Measurements from ENCODE around the gene TPRKB.
"Not testable (repeated sequence)": the region's sequence is repeated elsewhere in the genome, so short reads cannot be mapped to it uniquely, and the experiment has no call there.

The TPRKB gene

DNA sequence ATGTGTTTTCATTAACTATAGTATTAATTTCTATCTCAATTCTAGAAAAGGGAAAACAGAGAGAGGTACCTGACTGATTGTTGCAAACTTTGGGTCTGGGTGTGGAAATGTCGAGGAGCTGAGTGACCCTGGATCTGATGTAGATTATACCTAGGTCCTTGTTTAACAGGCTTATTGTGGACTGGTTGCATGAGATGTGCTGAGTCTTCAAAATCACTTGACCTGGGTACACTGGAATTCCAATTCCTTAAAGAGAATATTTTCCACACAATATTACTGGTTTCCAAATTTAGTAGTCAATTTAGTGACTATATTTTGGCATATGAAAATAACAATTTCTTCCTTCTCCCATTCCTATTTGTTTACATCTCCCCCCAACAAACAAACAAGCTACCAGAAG is 29.2 kb upstream of the TPRKB start:
- no peaks in the 10 kb centered on the region for H3K9me3 ChIP-seq (ENCODE audit: insufficient read depth, low read depth, low read length)
- H3K4me3 ChIP-seq (ENCODE audit: low read length), result no peak overlapping the region
- H3K36me3 ChIP-seq (ENCODE audit: insufficient read depth, low read depth, low read length), result peaks cover 83% of the 10 kb centered on the region
- no peaks in the 10 kb centered on the region for H3K4me1 ChIP-seq (ENCODE audit: insufficient read depth, low read length)
- no peak overlapping the region for H3K27ac ChIP-seq (ENCODE audit: low read length)
- H3K27me3 ChIP-seq (ENCODE audit: insufficient read depth, low read length), result no peaks in the 10 kb centered on the region
- no peak overlapping the region for H3K9ac ChIP-seq (ENCODE audit: low read depth, low read length)

DNA sequence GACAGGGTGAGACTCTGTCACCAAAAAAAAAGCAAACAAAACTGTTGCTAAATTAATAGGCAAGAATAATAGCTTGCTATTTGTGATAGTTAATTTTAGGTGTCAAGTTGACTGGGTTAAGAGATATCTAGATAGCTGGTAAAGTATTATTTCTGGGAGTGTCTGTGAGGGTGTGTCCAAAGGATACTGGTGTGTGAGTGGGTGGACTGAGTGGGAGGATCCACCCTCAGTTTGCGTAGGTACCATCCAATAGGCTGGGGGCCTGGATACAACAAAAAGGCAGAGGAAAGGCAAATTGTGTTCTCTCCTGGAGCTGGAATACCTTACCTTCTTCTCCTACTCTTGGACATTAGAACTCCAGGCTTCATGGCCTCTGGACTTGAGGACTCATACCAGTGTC is 27.8 kb upstream of the TPRKB start:
- no peaks in the 10 kb centered on the region for H3K27me3 ChIP-seq (ENCODE audit: insufficient read depth, low read length)
- H3K27ac ChIP-seq (ENCODE audit: low read length), result no peak overlapping the region
- no peak overlapping the region for H3K4me3 ChIP-seq (ENCODE audit: low read length)
- H3K36me3 ChIP-seq (ENCODE audit: insufficient read depth, low read depth, low read length), result peaks cover 88% of the 10 kb centered on the region
- H3K4me1 ChIP-seq (ENCODE audit: insufficient read depth, low read length), result no peaks in the 10 kb centered on the region
- H3K9me3 ChIP-seq (ENCODE audit: insufficient read depth, low read depth, low read length), result no peaks in the 10 kb centered on the region
- H3K9ac ChIP-seq (ENCODE audit: low read depth, low read length), result no peak overlapping the region

DNA sequence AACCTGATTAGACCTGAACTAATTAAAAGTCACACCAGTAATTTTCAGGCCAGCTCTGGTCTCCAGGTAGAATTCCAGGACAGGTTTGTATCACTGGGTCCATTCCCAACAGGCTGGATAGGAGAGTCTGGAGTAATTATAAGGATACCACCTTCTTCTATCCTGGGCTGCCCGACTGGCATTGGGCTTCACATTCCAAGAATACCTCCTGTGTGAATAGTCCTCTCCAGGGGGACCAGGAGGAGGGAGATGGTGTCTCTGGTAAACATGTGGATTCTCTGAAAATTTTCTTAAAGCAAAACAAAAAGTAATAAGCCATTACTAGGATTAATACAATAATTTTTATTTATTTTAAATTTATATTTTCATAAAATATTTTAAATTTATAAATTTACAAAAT is 25.4 kb upstream of the TPRKB start:
- H3K36me3 ChIP-seq (ENCODE audit: insufficient read depth, low read depth, low read length), result peaks cover 80% of the 10 kb centered on the region
- no peak overlapping the region for H3K27ac ChIP-seq (ENCODE audit: low read length)
- H3K9ac ChIP-seq (ENCODE audit: low read depth, low read length), result no peak overlapping the region
- H3K4me1 ChIP-seq (ENCODE audit: insufficient read depth, low read length), result no peaks in the 10 kb centered on the region
- H3K27me3 ChIP-seq (ENCODE audit: insufficient read depth, low read length), result no peaks in the 10 kb centered on the region
- no peak overlapping the region for H3K4me3 ChIP-seq (ENCODE audit: low read length)
- no peaks in the 10 kb centered on the region for H3K9me3 ChIP-seq (ENCODE audit: insufficient read depth, low read depth, low read length)

DNA sequence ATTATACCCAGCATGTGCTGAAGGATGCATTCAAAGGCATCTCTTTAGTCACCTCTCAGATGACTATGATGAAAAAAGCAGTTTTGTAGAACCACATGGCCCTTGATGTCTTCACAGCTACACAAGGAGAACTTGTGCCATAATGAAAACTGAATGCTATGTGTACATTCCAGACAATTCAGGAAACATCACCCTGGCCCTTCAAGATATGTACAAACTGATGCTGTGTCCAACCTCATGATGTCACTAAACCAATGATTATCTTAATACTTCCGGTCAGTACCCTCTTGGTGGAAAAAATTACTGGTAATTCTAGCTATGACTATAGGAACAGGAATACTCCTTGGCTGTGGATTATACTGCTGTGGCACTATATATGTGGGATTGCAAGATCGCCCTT is 22.8 kb upstream of the TPRKB start:
- peaks cover 8% of the 10 kb centered on the region for H3K9me3 ChIP-seq (ENCODE audit: insufficient read depth, low read depth, low read length)
- no peak overlapping the region for H3K27ac ChIP-seq (ENCODE audit: low read length)
- H3K36me3 ChIP-seq (ENCODE audit: insufficient read depth, low read depth, low read length), result peaks cover 72% of the 10 kb centered on the region
- no peaks in the 10 kb centered on the region for H3K27me3 ChIP-seq (ENCODE audit: insufficient read depth, low read length)
- H3K4me3 ChIP-seq (ENCODE audit: low read length), result no peak overlapping the region
- no peak overlapping the region for H3K9ac ChIP-seq (ENCODE audit: low read depth, low read length)
- H3K4me1 ChIP-seq (ENCODE audit: insufficient read depth, low read length), result no peaks in the 10 kb centered on the region

DNA sequence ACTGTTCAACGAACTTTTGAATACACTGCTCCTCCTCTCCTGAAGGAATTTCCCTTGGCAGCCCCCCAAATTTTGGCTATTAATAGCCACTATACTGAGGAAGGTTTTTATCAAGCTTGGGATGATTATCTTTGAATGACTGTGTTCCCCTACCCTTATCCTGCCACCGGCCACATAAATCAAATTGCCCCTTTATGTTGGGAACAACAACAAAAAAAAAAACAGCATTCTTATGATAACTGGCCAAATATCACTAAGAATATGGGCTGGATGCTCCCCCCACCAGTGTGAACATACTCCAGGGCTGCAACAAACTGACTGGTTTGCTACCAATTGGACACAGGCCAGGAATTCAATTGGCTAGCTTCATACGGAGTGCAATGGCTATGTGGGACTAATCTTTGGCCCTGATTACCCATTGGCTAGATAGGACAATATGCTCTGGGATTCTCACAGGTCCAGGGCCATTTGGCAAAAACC is 22.2 kb upstream of the TPRKB start:
- H3K36me3 ChIP-seq (ENCODE audit: insufficient read depth, low read depth, low read length), result peaks cover 67% of the 10 kb centered on the region
- no peaks in the 10 kb centered on the region for H3K4me1 ChIP-seq (ENCODE audit: insufficient read depth, low read length)
- no peak overlapping the region for H3K27ac ChIP-seq (ENCODE audit: low read length)
- no peak overlapping the region for H3K4me3 ChIP-seq (ENCODE audit: low read length)
- H3K27me3 ChIP-seq (ENCODE audit: insufficient read depth, low read length), result no peaks in the 10 kb centered on the region
- H3K9ac ChIP-seq (ENCODE audit: low read depth, low read length), result no peak overlapping the region
- H3K9me3 ChIP-seq (ENCODE audit: insufficient read depth, low read depth, low read length), result peaks cover 8% of the 10 kb centered on the region

DNA sequence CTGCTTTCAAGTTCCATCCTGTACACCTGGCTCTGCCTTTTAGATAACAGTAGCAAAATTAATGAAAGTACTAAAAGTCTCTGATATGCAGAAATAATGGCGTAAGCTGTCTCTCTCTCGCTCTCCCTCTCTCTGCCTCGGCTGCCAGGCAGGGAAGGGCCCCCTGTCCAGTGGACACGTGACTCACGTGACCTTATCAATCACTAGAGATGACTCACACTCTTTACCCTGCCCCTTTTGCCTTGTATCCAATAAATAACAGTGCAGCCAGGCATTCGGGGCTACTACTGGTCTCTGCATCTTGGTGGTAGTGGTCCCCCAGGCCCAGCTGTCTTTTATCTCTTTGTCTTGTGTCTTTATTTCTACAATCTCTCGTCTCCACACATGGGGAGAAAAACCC is 17.2 kb upstream of the TPRKB start:
- H3K27ac ChIP-seq (ENCODE audit: low read length); H3K4me3 ChIP-seq (ENCODE audit: low read length); H3K4me1 ChIP-seq (ENCODE audit: insufficient read depth, low read length); H3K9ac ChIP-seq (ENCODE audit: low read depth, low read length); H3K9me3 ChIP-seq (ENCODE audit: insufficient read depth, low read depth, low read length); H3K27me3 ChIP-seq (ENCODE audit: insufficient read depth, low read length): not testable (repeated sequence)
- H3K36me3 ChIP-seq (ENCODE audit: insufficient read depth, low read depth, low read length), result peaks cover 25% of the 10 kb centered on the region

DNA sequence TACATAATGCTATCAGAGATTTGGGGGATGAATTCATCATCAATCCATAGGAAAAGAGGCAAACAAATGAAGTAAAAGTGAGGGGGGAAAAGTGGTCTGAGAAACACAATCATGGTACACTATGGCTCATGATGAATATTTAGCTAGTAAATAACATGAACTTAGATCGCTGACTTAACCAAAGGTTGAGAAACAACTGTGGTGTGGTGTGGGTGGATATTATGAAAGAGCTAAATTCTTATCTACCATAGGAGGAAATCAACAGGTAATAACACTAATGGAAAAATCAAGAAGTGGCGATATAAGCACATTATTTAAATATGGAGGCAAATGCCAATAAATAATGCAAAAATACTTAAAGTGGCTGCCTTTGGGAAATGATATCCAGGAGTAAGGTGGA is 12.2 kb upstream of the TPRKB start:
- Histone ChIP-seq H3K9me3 (ENCODE audit: insufficient read depth, low read depth, low read length) (no peaks in the 10 kb centered on the region; the same call in 1 of the 2 replicates), H3K27ac (ENCODE audit: low read length) (no peak overlapping the region), H3K4me1 (ENCODE audit: insufficient read depth, low read length) (peaks cover 5% of the 10 kb centered on the region; the same call in 1 of the 2 replicates), H3K27me3 (ENCODE audit: insufficient read depth, low read length) (no peaks in the 10 kb centered on the region), H3K36me3 (ENCODE audit: insufficient read depth, low read depth, low read length) (no peaks in the 10 kb centered on the region; the same call in 1 of the 2 replicates), H3K9ac (ENCODE audit: low read depth, low read length) (no peak overlapping the region), H3K4me3 (ENCODE audit: low read length) (no peak overlapping the region)

DNA sequence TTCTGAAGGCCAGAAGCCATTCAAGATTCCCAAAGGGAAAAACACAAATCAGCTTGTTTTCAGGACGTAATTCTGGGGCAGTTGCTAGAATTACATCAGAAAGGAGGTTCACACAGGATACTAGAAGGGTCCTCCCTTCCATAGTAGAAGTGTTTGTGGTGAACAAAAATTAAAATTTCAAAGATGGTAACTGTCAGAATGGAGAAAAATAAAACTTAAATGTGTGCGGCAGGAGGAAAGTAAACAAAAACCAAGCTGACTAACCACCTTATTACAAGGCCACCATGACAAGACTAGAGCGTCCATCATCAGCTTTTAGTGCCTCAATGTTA is 9.7 kb upstream of the TPRKB start:
- no peaks in the 10 kb centered on the region for H3K9me3 ChIP-seq (ENCODE audit: insufficient read depth, low read depth, low read length)
- peaks cover 11% of the 10 kb centered on the region for H3K27me3 ChIP-seq (ENCODE audit: insufficient read depth, low read length)
- H3K27ac ChIP-seq (ENCODE audit: low read length), result no peak overlapping the region

DNA sequence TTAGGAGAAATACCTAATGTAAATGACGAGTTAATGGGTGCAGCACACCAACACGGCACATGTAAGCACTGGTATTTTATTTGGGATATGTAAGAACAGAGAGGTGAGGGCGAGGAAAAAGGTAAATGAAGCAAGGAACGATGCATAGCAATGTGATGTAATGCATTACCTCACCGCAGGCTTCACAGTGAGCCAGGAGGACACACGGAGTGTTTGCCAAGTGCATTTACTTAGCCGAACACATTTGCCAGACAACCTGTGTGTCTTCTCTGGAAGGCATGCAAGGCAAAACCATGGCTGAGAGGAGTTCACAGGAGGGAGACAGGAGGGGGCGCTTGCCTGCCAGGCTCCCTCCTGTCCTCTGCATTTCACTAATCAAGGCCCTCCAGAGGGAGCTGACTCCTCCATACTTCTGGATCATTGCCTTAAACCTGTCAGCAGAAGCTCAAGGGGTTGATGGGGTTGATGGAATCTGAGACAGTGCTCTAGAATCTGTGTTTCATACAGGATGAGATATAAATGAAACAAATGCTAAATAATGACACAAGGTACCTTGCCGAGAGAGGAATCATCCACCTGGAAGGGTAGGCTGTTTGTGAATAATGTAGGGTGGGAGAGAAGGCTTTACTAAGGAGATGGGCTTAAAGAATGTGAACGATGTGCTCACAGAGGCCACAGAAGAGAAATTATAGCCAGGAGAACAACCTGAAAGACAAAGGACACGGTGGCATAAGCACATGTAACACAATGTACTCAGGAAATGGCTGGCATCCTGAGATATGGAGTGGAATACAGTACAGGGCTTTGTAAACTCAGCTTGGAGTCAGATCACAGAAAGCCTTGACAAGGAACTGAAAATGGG is 9.1 kb upstream of the TPRKB start:
- H3K36me3 ChIP-seq (ENCODE audit: insufficient read depth, low read depth, low read length), result no peaks in the 10 kb centered on the region
- H3K27me3 ChIP-seq (ENCODE audit: insufficient read depth, low read length), result peaks cover 17% of the 10 kb centered on the region
- no peak overlapping the region for H3K9ac ChIP-seq (ENCODE audit: low read depth, low read length)
- H3K4me1 ChIP-seq (ENCODE audit: insufficient read depth, low read length), result peaks cover 5% of the 10 kb centered on the region; the same call in 1 of the 2 replicates
- no peak overlapping the region for H3K27ac ChIP-seq (ENCODE audit: low read length)
- H3K9me3 ChIP-seq (ENCODE audit: insufficient read depth, low read depth, low read length), result no peaks in the 10 kb centered on the region
- no peak overlapping the region for H3K4me3 ChIP-seq (ENCODE audit: low read length)

More for the DNA sequence above, 9.7 kb upstream of the TPRKB start:
- no peaks in the 10 kb centered on the region for H3K36me3 ChIP-seq (ENCODE audit: insufficient read depth, low read depth, low read length)
- no peak overlapping the region for H3K9ac ChIP-seq (ENCODE audit: low read depth, low read length)
- no peak overlapping the region for H3K4me3 ChIP-seq (ENCODE audit: low read length)
- H3K4me1 ChIP-seq (ENCODE audit: insufficient read depth, low read length), result peaks cover 5% of the 10 kb centered on the region; the same call in 1 of the 2 replicates

DNA sequence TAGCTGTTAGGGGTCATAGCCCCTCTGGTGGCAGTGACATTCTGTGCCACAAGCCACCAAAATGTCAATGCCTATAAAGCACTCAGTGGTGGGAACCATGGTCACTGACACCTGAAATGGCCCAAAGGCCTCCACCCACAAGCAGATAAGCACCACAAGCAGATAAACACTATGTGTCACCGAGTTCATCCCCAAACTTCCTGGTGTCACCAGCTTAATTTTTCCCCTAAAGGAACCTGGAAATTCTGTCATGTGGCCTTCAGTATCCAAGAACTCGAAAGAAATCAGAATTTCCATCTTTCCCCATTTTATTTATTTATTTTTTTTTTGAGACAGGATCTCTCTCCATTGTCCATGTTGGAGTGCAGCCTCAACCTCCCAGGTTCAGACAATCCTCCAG is 3.6 kb upstream of the TPRKB start:
- no peak overlapping the region for H3K4me3 ChIP-seq (ENCODE audit: low read length)
- H3K27me3 ChIP-seq (ENCODE audit: insufficient read depth, low read length), result peaks cover 48% of the 10 kb centered on the region
- peaks cover 7% of the 10 kb centered on the region; the same call in 1 of the 2 replicates for H3K9me3 ChIP-seq (ENCODE audit: insufficient read depth, low read depth, low read length)
- no peaks in the 10 kb centered on the region for H3K4me1 ChIP-seq (ENCODE audit: insufficient read depth, low read length)
- no peak overlapping the region for H3K27ac ChIP-seq (ENCODE audit: low read length)
- no peak overlapping the region for H3K9ac ChIP-seq (ENCODE audit: low read depth, low read length)
- no peaks in the 10 kb centered on the region for H3K36me3 ChIP-seq (ENCODE audit: insufficient read depth, low read depth, low read length)

DNA sequence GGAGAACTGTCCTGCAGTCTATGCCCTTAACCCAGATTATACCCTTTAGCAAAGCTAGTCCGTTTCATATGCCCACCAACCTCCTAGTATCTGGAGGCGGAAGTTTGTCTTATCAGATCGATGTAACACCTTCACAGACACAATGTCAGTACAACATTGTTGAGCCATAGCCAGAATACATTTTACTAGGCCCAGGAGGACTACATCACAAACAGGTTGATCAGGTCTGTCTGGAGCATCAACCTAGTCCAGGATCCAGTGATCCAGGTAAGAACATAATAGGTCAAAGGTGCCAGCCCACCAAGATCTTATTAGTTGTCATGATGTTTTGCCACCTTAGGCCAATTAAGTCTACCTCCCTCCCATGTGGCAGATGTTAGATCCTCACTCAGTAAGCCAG is 2.0 kb upstream of the TPRKB start:
- Histone ChIP-seq H3K27ac (ENCODE audit: low read length) (no peak overlapping the region), H3K27me3 (ENCODE audit: insufficient read depth, low read length) (peaks cover 48% of the 10 kb centered on the region), H3K4me3 (ENCODE audit: low read length) (no peak overlapping the region), H3K4me1 (ENCODE audit: insufficient read depth, low read length) (no peaks in the 10 kb centered on the region), H3K36me3 (ENCODE audit: insufficient read depth, low read depth, low read length) (peaks cover 4% of the 10 kb centered on the region; the same call in 1 of the 2 replicates), H3K9ac (ENCODE audit: low read depth, low read length) (no peak overlapping the region), H3K9me3 (ENCODE audit: insufficient read depth, low read depth, low read length) (peaks cover 7% of the 10 kb centered on the region; the same call in 1 of the 2 replicates)

DNA sequence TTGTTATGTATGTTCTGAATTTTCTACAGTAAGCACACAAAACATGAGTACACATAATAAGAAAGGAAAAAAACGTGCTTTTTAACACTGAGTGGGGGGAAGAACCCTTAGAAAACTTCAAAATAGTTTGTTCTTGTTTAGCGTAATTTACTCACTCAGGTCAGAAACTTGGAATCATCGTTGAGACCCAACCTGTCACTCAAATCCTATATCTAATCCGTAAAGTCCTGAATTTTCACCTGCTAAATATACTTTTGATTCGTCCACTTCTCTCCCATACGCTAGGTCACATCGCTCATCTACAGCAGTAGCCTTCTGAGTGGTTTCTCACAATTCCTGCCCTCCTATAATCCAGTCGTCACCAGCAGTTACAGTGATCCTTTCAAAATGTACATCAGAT is 767 bp downstream of the TPRKB start:
- Histone ChIP-seq H3K9ac (ENCODE audit: low read depth, low read length) (peak overlapping the region; percentile 84), H3K4me3 (ENCODE audit: low read length) (peak overlapping the region; percentile 91), H3K27ac (ENCODE audit: low read length) (no peak overlapping the region), H3K36me3 (ENCODE audit: insufficient read depth, low read depth, low read length) (peaks cover 26% of the 10 kb centered on the region), H3K9me3 (ENCODE audit: insufficient read depth, low read depth, low read length) (peaks cover 7% of the 10 kb centered on the region; the same call in 1 of the 2 replicates), H3K27me3 (ENCODE audit: insufficient read depth, low read length) (peaks cover 33% of the 10 kb centered on the region), H3K4me1 (ENCODE audit: insufficient read depth, low read length) (no peaks in the 10 kb centered on the region)

Data from iPS-20b (cell line).